Activated CD4-positive, CD25-positive, alpha-beta regulatory T cell (primary cell): ENCODE measurements around the gene MRPL23.

ENCODE experiments used
- DNase-seq, 4 experiments: peaks; one replicate each; lab custom pipeline; 2025; lab: John Stamatoyannopoulos, UW

The MRPL23 gene

DNA sequence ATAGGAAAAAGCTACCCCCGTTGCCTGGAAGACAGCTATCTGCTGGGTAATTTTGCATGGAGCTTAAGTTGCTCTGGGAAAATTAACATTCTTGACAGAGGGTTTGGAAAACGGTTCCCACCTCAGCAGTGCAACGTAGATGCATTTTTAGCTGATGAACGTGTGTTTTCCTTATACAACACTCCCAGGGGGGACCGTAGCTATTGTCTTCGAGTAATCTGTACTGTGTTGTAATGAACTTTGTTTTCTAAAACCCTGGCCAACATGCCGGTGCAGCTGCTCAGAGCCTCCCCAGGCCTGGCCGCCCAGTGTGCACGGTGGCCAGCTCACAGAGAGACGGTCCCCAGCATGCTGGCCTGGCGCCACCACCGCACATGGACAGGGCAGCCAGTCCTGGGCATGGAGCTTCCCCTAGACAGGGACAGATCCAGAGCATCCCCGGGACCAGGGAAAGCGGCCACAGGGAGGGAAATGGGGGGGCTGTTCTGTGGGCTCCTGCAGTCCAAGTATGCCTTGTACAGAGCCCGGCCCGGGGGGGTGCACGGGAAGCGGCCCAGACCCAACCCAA lies 25.5 kb upstream of the MRPL23 start:
- no peak for DNase-seq

DNA sequence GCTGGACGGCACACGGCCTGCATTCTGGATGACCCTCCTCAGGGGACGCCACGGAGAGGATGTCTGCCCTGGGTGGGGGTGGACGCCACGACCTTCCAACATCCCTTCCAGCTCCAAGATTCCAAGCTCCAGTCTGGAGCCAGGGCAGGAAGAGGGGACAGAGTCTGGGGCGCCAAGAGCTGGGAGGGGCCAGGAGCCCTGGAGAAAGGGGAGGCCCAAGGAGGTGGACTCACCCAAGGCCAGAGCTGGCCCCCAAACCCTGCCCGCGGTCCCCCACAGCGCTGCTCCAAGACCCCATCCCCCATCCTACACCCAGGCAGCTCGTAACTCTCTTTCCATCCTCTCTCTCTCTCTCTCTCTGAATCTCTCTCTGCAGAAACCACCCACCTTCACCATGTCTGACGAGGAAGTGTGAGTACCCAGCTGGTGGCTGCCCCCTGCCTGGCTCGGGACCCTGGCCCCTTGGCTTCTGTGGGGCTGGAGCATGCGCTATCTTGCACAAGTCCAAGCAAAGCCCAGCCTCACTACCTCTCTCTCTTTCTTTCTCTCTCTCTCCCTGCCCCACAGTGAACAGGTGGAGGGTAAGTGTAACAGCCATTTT lies 24.6 kb upstream of the MRPL23 start:
- DNase-seq: no peak

DNA sequence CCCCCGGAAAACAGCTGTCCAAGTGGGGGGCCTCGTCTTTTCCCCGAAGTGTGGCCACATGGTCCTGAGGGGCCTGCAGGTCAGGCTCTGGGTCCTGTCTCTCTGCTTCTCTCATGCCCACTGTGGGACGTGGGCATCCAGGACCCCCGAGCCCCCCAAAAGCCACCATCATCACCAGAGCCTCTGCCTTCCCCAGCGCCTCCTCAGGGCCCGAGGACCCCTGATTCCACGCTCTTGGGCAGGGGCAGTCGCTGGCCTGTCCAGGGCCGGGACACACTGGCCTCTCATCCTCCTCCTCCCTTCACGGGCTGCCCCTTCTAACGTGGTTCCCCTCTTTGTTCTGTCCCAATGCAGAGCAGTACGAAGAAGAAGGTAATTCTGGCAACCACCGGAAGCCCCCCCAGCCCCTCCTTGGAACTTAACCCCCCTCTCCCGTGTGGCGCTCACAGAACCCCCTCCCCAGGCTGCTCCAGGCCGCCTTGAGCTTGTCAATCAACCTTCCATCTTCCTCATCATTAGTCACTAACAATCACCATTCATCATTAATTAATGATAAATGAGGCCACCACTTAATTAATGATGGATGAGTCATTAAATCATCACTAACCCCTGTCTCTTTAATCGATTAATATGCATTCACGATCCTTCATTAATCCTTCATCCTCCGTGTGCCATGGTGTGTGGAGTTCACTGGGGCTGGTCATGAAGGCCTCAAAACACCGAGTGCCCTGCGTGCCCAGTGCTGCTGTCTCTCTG lies 23.8 kb upstream of the MRPL23 start:
- no peak for DNase-seq

DNA sequence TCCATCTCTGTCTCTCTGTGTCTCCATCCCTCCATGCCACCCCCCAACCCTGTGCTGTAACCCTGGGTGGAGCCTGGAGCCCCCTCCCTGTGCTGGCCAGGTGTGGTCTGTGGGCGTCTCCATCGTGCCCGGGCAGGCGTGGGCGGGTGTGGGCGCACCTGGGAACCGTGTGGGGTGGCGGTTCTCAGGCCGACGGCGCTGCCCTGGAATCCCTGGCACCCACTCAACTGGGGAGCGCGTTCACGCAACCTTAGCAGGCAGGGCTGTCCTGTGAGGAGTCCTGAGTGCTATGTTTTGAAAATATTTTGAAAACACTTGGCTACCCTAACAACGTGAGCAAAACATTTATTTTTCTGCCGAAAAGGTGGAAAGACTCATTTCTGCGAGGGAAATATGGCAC lies 23.0 kb upstream of the MRPL23 start:
- no peak for DNase-seq

DNA sequence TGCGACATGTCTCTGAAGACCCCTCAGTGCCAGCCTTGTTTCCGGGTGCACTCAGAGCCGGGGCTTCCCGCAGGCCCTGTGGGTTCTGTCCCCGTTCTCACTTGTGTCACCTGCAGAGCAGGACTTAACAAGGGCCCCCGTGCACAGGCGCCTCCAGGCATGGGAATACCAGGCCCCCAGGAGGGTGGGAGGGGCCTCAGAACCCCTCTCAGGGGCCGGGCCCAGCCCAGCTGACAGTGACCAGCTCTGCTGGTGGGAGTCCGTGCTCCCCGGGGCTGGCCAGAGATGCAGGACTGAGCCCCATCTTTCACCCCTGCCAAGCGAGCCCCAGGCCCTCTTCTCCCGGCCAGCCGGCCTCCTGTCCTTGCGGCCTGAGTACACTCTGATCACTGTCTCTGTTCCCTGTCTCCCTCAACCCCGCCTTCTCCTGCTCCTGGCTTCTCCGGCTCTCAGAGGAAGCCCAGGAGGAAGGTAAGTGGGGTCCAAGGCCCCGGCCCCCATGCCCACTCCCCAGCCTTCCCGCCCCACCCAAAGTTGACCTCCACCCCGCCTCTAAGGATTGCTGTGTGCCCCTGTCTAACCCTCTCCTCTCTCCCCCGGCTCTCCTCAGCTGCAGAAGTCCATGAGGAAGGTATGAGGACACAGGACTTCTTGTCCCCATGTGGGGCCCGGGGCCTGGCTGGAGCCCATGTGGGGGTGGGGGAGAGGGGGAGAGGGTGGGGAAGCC lies 22.3 kb upstream of the MRPL23 start:
- DNase-seq: no peak

DNA sequence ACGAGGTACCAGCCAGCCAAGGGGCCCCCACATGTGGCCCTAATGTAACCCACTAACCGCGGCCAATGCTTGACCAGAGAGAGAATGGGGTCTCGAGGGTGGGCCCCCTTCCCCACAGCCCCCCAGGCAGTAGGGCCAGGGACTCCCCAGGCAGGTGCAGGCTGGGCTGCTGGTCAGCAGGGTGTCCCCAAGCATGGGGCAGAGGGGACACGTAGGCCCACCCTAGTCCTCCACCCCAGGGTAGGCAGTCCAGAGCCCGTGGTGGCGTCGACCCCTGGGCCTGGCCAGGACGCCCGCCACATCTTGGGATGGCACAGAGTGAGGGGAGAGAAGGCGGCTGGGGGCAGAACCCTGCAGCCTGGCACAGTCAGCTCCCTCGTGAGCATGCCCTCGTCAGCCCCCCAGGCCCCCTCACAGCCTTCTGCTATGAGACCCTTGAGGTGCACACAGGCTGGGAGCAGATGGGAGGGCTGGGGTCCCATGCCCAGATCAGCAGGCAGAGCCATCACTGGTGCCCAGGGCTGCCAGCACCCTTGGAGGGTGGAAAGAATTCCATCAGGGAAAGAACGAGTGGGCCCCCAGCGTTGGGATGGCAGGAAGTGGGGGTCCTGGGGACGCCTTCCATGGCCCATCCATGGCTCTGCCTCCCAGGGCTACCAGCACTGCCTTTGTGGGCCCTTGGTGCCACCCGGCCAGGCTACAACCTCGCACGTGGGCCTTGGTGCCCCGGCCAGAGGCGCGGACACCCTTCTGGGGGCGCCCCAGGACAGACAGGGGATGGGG lies 21.6 kb upstream of the MRPL23 start:
- DNase-seq: no peak

DNA sequence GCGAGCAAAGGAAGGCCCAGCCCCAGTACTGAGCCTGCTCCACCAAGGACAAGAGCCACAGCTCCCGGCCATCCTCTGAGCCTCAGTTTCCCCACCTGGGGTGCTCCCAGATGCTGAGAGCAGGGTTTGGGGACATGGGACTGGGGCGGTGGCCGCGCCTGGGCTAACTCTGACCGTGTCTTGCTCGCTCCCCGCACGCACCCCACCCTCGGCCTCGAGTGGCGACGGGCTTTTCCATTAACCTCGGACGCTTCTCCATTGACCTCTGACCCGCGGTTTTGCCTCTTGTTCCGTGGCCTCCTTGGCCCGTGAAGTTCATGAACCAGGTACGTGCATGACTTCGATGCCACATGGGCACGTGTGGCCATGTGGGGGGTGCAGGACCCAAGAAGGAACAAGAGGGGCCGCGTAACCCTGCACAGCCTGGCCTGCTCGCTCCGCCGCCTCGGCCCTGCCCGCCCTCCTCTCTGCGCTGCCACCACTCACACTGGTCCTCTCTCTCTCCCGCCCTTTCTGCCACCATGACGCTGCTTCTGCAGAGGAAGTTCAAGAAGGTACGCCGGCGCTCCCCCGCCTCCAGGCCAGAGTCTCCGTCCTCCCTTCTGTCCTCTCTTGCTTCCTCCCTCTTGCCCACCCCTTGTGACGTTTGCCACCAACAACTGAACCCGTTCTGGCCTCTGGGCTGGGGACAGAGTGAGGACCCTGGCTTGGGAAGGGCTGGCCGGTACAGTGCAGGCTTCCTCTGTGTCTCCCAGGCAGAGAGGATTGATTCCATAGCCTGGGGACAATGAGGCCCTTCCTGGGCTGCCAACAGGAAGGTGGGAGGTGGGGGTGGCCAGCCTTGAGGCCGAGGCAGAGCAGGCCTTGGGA lies 20.7 kb upstream of the MRPL23 start:
- DNase-seq: no peak

DNA sequence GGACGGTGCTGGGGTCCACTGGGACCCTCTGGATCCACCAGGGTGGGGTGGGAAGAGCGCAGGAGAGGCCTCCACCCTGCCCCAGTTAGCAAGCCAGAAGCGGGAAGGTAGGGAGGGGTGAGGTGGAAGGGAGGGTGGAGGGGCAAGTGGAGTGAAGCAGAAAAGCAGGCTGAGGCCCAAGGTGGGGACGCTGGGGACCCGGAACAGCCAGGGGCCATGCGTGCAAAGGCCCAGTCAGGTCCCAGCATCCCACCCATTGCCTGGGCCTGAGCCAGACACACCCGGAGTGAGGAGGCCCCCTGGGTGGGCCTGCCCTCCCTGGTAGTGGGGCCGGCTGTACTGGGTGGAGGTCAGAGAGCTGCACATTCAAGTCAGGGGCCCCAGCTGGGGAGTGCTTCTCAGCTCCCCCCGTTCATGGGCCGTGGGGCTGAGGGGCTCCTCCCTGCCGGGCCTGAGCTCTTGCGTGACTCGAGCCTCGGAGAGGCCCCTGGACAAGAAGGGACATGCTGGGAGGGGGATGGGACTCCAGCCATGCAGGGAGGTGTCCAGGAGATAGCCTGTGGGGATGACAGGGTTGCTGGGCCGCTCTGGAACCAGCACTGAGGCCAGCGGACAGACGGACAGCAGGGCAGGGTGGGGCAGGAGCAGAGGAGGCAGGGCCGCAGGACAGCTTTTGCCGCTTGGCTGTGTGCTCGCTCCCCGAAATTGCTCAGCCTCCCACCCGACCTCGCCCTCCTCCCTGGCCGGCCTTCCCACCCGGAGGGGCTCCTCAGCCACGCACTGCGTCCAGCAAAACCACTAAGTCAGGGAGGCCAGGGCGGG lies 19.9 kb upstream of the MRPL23 start:
- DNase-seq: no peak

DNA sequence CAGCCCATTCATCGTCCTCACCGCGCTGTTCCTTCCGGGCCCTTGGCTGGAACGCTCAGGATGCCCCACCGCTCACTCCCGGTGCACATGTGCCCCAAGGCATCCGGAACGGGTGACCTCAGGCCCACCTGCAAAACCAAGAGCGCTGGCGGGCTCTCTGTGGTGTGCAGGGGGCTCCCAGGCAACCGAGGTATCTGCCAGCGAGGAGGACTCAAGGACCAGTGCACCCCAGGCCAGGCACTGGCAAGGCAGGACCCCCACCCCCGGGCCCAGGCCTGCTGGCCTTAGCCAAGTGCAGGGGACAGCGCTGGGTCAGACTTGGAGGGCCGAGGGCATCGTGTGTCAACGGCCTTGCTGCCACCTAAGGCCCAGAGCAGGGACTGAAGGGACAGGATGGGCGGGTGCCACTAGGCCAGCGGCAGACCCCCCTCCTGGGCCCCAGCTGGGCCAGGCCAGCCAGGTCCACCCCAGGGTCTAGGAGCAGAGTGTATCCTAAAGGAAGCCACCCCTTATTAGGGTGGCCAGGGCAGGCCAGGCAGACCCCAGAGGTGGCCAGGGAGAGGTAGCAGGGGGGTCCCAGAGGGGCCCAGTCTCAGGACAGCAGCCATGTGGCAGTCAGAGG lies 19.2 kb upstream of the MRPL23 start:
- DNase-seq: no peak

DNA sequence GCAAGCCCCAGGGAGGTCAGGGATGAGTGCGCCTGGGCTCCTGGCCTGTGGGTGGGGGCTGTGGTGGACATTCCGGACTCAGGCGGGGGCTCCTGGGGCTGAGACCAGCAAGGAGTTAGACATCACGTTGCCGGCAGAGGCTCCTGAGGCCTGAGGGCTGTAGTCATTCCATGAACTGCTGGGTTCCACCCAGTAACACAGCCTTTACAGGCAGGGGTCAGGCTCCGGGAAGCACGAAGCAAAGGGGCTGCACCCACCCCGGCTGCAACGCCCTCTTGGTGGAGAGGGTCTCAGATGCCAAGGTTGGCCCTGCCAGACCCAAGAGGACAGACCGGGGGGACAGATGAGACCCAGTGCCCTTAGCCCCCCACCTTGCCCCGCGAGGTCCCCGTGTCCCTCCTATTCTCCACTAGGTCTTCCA lies 18.7 kb upstream of the MRPL23 start:
- DNase-seq: no peak

DNA sequence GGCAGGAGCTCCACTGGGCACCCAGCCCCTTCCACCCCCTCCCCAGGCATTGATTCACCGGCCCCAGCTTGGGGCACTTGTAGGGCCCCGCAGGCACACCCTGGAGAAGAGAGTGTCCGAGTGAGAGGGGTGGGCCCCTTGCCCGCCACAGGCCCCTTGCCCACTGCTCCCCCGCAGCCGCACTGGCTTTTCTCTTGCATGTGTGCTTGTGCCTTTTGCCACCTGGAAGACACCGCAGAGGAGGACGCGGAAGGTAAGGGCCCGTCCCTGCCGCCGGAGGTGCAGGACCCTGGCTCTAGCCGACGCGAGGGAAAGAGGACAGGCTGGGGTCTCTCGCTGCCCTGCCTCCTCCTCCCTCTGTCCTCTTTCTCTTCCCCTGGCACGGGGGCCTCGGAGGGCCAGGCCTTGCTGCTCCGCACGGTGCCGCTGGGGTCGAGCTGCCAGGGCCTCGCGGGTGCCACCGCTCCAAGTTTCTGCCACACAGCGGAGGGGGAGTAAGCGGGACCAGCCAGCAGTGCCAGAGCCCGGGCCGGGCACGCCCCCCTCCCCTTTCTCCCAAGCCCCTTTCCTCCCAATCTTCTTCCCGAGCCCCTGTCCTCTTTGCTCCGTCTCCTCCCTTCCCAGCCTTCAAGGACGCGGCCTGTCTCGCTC lies 18.1 kb upstream of the MRPL23 start:
- DNase-seq: no peak

DNA sequence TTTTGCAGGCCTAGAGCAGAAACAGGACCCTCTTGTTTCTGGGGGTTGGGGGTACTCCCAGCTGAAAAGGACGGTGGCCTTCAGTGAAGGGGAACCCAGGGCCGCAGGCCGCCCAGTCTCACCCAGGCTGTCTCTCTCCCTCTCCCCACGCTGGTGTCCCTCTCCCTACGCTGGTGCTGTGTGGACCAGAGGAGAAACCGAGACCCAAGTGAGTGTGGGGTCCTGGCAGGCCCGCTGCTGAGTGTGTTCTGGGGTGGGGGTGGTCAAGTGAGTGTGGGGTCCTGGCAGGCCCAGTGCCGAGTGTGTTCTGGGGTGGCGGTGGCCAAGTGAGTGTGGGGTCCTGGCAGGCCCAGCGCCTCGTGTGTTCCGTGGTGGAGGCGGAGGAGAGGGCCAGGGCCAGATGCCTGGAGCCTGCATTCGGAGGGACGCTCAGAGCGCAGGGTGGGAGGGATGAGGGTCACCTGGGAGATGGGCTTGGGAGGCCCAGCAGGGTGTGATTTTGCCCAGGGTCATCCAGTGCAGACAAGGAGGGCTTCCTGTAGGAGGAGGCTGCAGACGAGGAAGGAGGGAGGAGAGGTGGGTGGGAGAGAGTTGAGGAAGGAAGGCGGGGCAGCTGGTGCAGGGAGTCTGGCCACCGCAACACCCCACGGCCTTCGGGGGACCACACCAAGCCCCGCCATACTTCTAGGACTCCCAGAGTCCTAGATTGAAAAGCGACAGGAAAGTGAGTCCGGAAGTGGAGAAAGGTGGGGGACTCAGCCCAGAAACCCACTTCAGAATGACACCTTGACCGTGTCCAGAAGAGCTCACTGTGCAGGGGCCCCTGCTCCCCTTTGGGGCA lies 17.3 kb upstream of the MRPL23 start:
- no peak for DNase-seq

DNA sequence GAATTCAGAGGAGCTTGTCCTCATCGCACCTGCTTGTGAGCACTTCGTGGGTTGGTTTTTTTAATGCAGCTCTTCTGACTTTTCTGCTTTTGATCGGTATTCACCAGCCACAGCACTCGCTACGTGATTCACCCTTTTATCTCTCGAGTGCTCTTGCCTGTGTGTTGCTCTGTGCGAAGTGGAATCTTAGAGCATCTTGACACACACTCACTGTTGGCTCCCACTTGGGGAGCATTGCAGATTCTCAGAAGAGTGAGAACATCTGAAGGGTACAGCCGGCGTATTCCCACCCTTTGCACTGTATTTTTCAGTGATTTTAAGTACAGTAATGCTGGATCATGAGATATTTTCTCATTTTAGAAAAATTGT lies 16.7 kb upstream of the MRPL23 start:
- DNase-seq: no peak

DNA sequence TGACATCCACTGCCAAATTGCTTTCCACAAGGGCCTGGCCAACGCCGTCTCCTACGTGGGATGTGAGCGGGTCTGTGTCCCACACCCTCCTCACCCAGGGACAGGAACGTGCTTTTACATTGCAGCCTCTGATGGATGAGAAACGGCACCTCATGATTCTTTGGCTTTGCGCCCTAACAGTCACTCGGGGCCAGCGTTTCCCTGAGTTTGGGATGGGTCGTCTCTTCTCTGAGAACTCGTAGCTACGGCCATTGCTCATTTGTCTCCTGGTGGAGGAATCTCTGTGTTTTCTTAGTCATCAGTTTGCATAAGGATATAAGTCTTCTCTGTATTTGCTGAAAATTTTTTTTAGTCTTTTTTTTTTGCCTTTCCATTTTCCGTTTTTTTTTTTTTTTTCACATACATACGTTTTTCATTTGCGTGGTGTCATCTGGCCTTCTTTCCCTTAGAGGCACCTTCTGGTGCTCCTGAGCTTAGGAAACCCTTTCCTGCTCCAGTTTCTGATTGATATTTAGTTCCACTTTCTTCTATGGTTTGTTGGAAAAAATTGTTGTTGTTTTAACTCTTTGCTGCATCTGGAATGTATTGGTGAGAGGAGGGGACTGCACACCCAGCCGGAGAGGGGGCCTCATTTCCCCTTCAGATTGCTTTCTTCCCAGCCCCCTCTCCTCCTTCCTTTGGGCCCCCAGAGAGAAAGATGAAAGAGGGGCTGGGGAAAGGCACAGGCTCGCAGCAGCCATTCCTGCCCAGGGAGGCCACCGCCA lies 15.6 kb upstream of the MRPL23 start:
- no peak for DNase-seq

DNA sequence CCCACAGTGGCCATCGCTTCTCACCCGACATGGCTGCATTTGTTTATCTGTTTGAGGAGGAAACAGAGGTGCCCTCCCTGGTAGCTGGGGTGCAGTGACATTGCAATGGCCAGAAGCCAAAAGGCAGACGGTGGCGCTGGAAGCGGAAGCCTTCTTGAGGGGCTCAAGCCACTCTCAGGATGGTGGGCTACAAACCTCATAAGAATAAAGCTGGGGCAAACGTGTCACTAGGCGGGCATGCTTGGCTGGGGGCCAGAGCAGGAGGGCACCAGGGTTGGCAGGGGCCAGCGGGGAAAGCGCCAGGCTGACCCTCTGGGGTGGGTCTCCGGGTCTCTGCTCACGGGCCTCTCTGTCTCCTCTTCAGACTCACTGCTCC lies 15.0 kb upstream of the MRPL23 start:
- no peak for DNase-seq

DNA sequence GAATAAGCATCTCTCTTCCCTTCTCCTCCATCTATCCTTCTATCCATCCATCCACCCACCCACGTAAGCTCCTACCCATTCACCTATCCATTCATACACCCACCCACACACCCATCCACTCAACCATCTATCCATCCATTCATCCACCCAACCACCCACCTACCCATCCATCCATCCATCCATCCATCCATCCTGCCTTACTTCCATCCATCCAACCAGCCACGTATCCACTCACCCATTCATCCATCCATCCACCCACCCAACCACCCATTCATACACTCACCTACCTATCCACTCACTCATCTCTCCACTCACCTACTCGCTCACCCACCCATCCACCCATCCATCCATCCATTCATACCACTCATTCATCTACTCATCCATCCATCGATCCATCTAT lies 14.5 kb upstream of the MRPL23 start:
- DNase-seq: no peak

DNA sequence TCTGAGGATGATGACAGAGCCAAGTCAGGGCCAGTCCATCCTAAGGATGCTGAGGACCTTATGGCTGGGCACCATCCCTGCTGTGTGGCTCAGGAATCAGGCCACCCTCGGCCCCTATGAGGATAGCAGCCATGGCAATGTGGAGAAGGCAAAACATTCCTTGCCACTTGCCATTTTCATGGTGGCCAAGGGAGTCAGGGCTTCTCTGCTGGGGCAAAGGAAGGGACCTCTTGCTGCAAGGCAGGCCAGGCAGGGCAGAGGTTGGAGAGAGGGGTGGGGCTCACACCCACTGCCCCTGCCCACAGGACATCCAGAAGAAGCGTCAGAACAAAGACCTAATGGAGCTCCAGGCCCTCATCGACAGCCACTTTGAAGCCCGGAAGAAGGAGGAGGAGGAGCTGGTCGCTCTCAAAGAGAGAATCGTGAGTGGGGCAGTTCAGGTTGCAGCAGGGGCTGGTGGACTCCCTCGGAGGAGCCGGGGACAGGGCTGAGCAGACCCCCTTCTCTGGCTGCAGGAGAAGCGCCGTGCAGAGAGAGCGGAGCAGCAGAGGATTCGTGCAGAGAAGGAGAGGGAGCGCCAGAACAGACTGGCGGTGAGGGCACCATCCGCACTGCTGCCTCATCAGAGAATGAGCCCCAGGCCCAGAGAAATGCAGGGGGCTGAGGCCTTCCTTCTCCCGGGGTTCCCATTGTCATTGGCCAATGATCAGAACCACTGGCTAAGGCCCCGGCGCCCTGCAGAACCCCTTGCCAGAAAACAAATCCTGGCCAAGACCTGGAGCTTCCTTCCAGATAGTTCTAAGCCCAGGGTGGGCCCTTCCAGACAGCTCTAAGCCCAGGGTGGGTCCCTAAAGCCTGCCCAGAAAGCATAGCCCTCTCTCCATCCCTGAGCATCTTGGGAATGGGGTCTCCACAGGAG lies 13.5 kb upstream of the MRPL23 start:
- no peak for DNase-seq
